ENCODE data around the gene ZBTB7C.
A peak's percentile ranks its signal among the peaks of the same experiment; 100 is the strongest.
"Not testable (repeated sequence)": the region's sequence is repeated elsewhere in the genome, so short reads cannot be mapped to it uniquely, and the experiment has no call there.

The ZBTB7C gene

GRCh38 chr18:48408727-48409590, at the start of gene ZBTB7C:
Gene ZBTB7C (minus strand): TSS chr18:48409383.
- DNase-seq: peak; percentile 14

DNA sequence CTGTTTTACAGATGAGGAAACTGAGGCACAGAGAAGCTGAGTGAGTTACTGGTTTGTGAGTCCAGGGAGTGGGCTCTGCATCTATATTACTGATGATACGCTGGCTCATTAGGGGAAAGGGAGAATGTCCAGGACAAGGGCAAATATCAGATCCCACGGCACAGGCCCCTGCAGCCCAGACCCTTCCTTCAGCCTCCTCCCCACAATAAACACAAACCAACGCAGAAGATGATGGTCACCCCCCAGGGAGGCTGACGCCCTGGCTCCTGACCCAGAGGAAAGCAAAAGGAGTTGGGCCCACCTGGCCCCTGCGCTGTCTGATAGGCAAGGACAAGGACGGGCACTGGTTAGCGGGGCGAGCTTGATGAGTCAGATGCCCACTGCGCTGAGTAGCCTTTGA, 47.7 kb upstream of the ZBTB7C start:
- no peak for DNase-seq

DNA sequence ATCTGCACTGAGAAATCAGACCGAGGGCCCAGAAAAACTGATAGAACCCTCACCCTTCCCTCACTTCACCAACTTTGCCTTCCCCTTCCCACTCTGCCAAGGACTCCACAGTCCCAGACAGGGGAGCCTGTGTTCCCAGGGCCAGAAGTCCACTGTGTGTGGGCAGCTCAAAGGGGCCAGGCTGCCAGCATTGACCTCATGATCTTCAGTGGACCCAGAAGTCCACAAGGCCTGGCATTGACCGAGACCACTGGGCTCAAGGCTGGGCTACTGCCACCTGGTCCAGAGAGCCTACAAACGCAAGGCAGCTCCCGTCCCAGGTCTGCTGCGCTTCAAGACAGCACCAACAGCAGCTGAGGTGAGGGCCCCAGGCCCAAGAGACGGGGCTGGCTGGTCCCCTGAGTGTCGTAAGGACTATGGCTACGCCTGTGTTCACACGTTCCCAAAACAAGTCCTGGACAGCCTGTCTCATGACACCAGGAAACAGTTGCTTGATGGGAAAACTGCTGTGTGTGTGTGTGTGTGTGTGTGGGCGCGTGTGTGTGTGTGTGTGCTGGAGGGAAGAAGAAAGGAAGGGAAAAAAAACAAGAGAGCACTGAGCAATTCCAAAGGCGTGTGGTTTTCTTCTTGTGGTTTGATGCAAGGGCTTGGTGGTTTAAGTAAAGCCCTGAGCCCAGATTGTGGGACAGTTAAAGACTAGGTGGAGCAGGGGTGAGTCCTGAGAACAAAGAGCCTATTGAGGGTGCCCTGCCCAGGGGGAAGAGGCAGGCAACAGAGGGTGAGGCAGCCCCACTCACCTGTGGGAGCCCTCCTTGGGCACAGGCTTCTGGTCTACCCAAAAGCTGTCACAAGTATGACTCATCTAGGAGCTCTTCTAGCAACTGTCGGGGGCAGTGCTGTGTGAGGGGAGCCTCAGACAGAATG, 46.6 kb upstream of the ZBTB7C start:
- no peak for DNase-seq

DNA sequence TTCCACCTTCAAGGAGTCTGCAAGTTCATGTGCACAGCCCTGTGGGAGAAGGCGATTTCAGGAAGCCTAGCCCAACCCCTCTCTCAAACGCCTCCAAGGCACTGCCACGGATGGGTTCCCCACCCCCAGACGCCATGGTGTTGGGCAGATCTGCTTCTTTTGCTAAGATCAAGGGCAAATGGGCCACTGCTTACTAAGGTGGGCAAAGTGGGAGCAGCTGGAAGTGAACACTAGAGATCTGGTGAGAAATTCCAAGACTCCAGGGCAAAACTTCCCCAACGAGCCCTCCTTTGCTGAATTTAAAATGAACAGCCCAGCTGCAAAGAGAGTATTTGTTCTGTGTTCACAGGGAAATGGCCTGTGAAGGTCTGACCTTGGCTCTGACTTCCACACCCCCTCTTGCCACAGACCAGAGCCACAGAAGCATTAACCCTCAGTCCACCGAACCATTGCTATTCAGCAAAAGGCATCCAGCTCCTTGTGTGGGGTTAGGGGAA, 45.1 kb upstream of the ZBTB7C start:
- DNase-seq: no peak

DNA sequence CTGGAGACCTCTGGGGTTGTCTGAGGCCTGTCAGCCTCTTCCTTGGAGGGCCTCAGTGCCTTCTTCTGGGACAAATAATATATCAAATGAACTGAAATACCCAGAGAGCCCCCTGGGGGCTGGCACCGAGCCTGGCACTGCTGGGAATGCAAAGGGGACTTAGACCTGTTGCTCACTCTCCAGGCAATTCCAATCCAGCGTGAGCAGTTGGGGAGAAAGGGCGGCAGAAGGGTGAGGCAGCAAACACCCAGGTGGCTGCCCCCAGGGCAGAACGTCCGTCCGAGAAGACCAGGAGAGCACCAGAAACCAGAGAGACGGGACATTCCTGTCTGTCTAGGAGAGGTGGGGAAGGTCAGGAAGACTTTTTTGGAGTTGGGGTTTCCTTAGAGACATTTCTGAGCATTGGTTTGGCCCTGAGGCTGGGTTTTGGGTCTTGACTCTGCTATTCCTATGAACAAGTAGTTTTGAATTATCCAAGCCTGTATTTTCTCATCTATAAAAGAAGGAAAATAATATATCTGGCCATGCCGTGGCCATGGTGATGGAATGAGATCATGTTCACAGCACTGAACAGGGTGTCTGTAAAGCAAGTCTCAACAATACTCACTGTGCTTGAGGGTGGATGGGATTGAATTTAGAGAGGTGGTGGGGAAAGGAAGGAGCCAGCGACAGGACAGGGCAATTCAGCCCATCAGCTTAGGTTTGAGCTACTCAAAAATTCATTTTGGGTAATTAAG, 44.3 kb upstream of the ZBTB7C start:
- DNase-seq: no peak

DNA sequence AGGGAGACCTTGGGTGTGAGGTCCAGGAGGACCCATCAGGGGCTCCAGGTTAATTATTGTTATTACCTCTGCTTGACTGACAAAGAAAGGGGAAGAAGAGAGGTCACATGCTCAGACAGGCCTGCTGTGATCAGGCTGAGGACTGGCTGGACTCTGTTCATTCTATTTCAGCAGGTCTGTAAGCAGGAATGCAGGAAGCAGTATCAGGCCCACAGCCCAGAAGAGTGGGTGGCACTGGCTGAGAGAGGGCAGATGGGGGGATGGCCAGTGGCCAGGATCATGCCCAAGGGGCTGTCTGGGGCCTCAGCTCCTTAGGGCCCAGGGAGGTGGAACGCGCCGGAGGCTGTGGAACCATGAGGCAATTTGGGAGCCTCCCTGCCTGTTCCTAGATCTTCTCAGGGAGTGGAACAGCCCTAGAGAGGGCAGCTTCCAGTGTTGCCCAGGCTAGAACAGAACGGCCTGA, 43.7 kb upstream of the ZBTB7C start:
- no peak for DNase-seq

- no peak for DNase-seq
Observed at GRCh38 chr18:48450685-48451084, 41.5 kb upstream of the ZBTB7C start.

DNA sequence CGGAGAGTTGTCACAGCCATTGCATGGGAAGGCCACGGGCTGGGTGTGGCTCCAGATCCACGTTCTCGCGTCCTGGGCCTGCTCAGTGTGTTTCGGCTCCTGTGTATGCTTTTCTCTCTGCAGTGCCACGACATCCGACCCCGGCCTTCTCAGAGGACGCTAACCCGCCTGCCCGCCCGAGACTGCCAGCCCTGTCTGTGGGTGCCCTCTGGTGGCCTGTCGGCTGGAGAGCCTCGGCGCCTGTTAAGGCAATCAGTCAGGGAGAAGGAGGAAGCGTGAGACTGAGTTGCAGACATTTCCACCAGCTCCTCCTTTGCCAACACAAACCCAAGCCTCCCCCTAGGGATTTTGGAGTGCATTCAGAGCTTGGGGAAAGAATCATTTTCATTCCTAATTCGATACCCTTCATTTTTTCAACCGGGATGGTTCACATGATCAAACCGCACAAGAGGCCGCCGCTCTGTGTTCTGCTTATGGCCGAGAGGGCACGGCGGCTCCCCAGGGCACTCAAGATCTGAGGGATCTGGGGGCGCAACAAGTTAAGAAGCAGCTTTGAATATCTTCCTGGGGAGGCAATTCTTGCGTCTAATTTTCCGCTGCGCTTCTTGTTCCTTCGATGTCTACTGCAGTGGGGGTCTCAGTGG, 37.5 kb upstream of the ZBTB7C start:
- DNase-seq: peak; percentile 75

DNA sequence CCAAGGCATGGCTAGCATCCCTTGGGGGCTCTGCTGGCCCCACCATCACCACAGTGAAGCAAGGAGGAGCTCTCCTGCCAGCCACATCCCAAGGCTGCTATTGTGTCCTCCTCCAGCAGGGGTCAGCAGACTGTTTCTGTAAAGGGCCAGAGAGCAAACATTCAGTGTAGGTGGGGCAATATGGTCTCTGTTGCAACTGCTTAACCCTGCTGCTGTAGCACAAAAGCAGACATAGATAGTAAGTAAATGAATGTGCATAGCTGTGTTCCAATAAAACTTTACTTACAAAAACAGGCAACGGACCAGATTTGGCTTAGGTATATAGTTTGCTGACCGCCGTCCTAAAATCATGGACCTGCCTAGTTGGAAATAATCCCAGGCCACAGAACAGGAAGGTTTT, 36.4 kb upstream of the ZBTB7C start:
- peak; percentile 40 for DNase-seq

DNA sequence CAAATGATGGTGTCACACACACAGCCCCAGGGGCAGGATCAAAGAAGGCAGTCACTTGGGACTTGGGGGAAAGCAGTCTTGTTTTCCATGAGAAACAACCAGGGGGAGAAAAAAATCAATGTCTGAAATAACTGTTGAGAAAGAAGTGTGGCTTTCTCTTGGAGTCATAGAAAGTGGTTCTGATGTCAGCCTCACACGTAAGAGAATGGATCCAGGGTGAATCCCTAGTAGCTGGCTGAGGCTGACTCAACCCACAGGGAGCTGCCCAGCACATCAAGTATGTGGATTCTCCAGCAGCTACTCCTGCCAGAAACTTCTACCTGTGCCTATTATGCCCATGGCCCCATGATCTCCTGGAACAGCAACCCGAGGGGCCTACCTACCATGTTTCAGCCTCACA, 33.6 kb upstream of the ZBTB7C start:
- no peak for DNase-seq

GRCh38 chr18:48441405-48441881, 32.3 kb upstream of the ZBTB7C start:
- peak; percentile 14 for DNase-seq

GRCh38 chr18:48440924-48441323, 31.7 kb upstream of the ZBTB7C start:
- no peak for DNase-seq

- DNase-seq: no peak
Observed at GRCh38 chr18:48436907-48437306, 27.7 kb upstream of the ZBTB7C start.

GRCh38 chr18:48434382-48434781, 25.2 kb upstream of the ZBTB7C start:
- DNase-seq: not testable (repeated sequence)

DNA sequence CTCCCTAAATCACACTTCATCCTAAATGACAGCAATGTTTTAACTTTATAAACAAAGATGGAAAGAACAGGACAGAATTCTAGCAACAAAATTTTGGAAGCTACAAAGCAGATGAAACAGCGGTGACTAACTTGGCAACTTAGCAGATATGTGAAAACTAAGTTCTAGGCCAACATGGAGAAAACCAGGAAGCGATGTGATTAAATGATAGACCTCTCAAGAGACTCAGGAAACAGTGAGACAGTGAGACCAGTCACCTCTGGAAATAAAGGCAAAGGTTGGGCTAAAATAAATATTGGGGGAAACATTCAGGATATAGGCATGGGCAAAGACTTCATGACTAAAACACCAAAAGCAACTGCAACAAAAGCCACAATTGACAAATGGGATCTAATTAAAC, 24.4 kb upstream of the ZBTB7C start:
- no peak for DNase-seq

GRCh38 chr18:48430150-48430549, 21.0 kb upstream of the ZBTB7C start:
- no peak for DNase-seq

GRCh38 chr18:48428475-48429177, 19.4 kb upstream of the ZBTB7C start:
- no peak for DNase-seq

- DNase-seq: no peak
Observed at GRCh38 chr18:48422947-48423378, 13.8 kb upstream of the ZBTB7C start.

- no peak for DNase-seq
Observed at GRCh38 chr18:48419277-48420022, 10.3 kb upstream of the ZBTB7C start.

GRCh38 chr18:48418539-48419276, 9.5 kb upstream of the ZBTB7C start:
- DNase-seq: no peak
